ENCODE data around the gene YJEFN3.

GRCh38 chr19:19553670-19554069, 25.0 kb downstream of the YJEFN3 start:
- TF ChIP-seq EP300 (IDR thresholded peaks at IDR 0.05; ENCODE audit: borderline replicate concordance in 1 of 2, control insufficient read depth in 1 of 2, low read depth in 2 of 2, low read length in 2 of 2) (no peak), CTCF (IDR thresholded peaks at IDR 0.05 in 2 of 3, conservative IDR thresholded peaks at IDR 0.05 in 1 of 3; ENCODE audit: control insufficient read depth in 2 of 3, extremely low read depth in 1 of 3, insufficient read depth in 1 of 3, low read depth in 3 of 3, low read length in 3 of 3) (no peak), POLR2A (IDR thresholded peaks at IDR 0.05; ENCODE audit: low read depth, low read length) (no peak), RAD21 (IDR thresholded peaks at IDR 0.05; ENCODE audit: insufficient read depth, low read depth, low read length) (no peak), RELB (IDR thresholded peaks at IDR 0.05; ENCODE audit: low read depth) (no peak), REST (IDR thresholded peaks at IDR 0.05; ENCODE audit: low read depth, low read length) (no peak), EZH2 (IDR thresholded peaks at IDR 0.05; ENCODE audit: borderline replicate concordance, control insufficient read depth, low read depth, low read length) (no peak), CREM (IDR thresholded peaks at IDR 0.05; ENCODE audit: low read depth) (no peak), NFYB (IDR thresholded peaks at IDR 0.05; ENCODE audit: insufficient read depth, low read depth, low read length) (no peak), BHLHE40 (IDR thresholded peaks at IDR 0.05; ENCODE audit: borderline replicate concordance in 1 of 2, low read depth in 2 of 2, low read length in 1 of 2) (no peak), ZBTB11 (CRISPR knock-in tag; IDR thresholded peaks at IDR 0.05) (no peak), MTA2 (IDR thresholded peaks at IDR 0.05; ENCODE audit: low read depth) (no peak), YBX1 (IDR thresholded peaks at IDR 0.05) (no peak), ETV6 (conservative IDR thresholded peaks at IDR 0.05 in 1 of 2, IDR thresholded peaks at IDR 0.05 in 1 of 2; ENCODE audit: borderline replicate concordance in 1 of 2, low read depth in 1 of 2) (no peak)

Data from GM12878 (cell line).